Measurements from ENCODE around the gene PLXNA4.

The PLXNA4 gene

DNA sequence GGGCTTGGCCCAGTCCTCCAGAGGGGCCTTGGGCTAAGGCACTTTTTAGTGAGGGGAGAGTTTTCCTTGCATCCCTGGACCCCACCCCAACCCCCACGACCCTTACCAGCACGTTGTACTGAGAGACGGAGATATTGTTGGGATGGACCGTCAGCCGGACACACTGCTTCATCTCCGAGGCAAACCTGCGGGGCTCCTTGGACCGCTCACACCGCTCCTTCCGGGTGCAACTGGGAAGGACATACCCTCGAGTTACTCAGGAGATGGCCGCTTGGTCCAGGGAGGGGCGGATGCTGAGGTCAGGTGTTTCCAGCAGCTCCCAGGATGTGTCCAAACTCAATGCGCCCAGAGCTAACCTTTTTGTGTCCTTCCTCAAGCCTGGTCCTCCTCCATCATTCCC, 348.0 kb downstream of the PLXNA4 start:
- DNase-seq, result no peak

DNA sequence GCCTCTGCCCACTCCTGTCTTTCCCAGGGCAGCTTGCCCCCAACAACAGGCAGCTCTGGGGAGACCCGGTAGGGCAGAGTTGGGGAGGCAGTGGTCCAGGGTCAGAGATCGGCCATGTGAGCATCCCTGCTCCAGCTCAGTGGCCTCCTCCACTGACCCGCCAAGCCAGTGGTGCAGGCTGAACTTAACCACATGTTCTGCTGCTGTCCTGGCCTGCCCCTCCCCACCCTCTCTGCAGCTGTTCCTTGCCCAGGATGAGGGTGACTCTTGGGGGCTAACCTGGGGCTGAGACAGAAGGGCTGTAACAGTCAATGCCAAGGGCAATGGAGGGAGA, 349.3 kb downstream of the PLXNA4 start:
- DNase-seq, result no peak

DNA sequence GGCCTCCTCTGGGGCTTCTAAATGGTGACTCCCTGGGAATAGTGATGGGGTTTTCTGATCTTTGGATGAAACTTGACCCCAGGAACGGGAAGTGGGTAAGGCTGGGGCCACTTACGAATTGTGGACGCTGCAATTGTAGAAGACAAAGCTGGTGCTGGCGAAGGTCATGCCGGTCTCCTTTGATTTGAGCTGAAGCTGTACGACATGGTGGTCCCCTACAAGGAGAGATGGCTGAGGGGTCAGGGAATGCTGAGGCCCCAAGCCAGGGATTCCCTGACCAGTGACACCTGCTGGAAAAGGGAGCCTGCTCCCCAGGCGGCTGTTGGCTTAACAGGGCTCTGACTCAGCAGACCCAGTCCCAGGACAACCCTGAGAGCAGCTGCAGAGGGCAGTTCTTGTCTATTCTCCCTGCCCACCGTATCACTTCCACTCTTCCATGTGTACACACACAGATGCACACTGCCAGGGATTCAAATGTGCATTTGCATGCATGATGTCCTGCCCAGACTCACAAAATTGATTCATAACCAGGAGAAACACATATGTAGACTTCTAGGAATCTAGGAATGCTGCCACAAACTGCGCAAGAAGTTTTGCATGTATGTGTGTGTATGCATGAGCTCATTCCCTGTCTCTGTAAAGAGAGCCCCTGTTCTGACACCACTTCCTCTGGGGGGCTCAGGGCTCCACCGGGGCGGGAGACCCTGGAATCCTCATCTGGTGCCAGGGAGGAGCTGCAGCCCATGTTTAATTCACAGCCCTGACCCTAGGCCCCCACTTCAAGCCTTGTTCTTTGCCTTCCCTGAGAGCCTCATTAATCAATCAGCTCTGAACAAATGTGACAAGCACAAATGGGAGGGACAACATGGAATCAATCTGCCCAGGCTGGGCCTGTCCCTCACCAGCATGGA, 350.0 kb downstream of the PLXNA4 start:
- no peak for DNase-seq

DNA sequence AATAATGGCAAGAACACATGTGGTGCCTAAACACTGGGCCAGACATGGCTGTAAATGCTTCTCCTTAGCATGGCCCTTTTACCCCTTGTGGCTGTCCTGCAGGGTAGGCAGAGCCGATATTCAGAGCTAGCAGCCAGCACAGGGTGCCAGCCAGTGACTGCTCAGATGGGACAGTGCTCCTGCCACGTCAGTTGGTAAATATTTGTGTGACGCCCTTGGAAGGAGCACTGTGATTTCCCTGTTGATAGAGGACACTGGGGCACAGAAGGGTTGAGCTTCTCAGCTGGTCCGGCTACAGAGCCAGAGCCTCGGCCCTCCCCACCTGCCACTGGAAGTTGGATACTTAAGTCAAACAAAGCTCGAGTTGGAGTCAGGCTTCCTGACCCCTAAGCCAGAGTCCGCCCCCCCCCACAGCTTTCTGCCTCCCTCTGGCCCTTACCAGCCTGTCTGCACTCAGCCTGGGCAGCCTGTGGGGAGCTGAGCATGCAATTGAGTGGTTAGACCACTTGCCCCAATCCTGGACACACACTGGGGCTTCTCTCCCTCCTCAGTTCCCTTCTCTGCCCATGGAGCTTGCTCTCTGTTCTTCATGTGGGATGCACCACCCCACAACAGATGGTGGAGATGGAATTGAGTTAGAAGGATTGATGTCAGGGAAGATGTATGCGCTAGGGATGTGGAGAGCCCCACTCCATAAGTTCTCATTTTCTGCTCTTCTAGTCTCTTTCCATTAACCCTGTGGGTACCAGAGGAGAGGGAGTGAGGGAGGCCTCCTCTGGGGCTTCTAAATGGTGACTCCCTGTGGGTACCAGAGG, 350.8 kb downstream of the PLXNA4 start:
- no peak for DNase-seq

DNA sequence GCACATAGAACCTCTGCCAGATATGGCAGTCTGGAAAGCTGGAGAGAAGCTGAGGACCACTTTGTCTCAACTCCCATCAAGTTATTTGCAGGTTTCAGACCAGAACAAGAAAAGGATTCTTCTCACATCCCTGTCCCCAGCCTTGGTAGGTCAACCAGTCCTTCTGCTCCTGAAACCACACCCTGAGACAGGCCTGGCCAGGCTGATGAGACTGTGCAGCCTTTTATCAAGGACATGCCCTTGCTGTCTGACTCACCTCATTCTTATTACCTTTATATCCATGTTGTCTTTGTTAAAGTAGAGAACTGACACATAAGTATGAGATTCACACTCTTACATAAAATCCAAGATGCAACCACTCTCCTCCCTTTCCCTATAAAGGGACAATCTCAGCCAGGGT, 354.9 kb downstream of the PLXNA4 start:
- DNase-seq, result no peak

DNA sequence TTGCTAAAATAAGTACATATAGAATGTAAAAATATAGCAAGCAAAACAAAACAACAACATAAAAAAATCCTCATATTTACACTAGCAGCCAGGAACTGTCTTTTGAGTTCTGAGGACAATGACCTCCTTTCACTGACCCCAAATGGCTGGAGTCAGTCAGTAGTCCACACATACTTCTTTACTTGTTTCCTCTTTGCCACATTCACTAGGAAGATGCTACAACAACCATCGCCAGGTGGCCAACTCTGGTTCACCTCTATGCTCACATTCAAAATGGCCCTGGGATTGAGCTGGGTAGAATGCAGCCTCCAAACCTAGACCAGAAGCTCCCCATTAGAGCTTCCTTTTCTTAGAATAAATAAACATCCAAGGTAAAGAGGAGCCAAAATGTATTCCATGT, 356.2 kb downstream of the PLXNA4 start:
- no peak for DNase-seq

DNA sequence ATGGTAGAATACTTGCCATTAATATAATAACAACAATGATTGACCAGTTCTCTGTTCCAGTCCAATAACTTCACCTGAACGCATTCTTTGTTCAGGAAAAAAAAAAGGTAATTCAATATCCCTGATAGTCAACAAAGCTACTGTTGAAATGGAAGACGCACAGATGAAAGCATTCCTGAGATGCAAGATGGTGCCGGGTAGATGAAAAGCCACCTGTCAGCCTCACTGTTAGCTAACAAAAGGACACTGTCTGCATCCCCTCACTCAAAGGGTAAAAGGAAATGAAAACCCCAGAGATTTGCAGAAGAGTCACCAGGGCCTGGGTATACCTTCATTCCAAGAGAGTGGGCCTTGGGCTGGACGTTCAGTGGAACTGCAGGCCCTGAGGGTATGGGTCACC, 357.4 kb downstream of the PLXNA4 start:
- no peak for DNase-seq

DNA sequence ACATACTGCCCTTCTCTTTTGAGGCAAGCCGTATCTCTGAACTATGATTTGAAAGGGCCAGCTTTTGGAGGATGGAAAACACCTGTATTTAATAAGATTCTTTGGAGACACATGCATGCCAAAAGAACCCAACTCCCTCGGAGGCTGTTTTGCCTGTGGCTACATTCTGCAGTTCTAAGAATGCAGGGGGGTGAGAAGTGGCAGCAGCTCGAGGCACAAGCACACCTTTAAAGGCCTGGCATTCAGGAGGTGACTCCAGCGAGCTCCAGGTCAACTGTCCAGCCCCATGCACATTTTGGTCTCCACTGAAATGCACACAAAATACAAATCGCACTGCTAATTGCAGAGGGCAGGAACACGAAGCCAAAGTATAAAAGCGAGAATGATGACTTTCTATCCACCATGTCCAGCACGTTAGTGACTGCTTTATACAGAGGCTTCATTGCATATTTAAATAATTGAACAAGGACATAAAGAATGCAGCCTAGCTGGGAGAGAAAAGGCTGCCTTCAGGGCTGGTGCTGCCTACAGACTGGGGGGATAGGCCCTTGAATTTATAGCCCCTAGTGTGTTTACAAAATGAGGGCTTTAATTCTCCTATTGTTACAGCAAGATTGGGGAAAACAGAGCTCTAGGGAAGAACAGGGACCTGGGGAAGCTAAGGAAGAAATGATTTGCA, 359.3 kb downstream of the PLXNA4 start:
- DNase-seq, result no peak

DNA sequence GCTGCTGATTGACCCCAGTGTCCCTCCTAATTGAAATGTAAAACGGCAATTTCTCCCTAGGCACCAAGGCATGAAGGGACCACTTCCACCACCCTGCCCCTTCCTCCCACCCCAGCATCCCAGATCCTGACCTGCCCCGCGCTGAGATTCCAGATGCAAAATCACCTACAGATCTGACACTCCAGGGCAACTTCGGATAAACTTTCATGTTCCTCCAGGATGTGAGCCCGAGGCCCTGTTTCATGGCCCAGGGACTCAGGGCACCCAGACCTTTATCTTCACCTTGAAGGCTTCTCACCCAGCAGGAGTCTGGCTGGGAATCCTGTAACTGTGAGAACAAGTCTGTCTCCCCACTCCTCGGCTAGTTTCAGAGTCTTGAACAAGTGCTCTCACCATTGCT, 361.8 kb downstream of the PLXNA4 start:
- no peak for DNase-seq

DNA sequence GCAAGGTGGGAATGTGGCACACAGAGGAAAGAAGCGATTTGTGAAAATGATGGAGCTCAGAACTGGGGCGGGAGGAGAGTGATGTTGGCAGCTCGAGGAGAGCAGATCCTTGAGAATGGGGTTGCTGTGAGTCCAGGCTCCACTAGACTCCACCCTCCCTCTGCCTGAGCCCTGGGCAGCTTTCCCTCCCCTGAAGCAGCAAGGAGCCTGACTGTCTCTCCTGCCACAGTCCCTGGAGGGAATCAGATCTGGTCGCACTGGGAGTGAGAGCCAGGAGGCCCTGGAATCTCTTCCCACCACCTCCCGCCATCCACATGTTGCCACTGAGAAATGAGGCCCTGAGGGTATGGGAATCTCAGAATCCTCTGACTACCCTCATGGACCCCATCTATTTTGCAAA, 362.7 kb downstream of the PLXNA4 start:
- no peak for DNase-seq

DNA sequence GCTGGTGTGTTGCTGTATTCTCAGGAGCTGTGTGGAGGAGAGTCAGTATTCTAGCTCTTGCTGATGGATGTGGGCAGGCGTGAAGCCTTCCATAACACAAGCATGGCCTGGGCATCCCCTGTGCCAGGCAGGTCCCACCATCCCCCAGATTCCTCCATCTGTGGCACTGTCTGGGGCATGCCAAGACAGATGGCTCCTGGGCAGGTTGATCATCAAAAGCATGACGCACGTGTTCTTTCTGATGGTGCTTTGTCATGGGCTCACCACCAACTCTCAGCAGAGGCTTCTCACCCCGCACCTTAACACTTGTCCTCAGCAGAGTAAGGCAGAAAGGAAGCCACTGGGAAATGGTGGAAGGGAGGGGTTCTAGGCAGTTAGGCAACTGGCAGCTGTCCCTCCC, 364.3 kb downstream of the PLXNA4 start:
- no peak for DNase-seq

DNA sequence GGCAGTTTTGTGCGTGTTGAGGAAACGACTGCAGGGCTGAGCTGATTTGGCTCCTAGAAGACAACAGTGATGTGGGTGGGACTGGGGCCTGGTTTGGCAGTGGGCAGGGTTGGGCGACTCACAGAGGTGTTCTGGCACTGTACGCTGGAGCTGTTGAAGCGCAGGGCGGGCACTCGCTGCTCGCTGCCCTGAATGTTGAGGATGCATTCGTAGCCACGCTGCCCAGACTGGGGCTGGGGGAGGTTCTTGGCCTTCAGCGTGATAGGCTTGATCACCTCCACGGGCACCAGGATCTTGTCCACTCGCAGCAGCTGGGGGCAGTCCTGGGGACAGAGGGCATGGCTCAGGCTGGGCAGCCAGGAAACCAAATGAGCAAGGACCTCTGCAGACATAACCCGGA, 365.4 kb downstream of the PLXNA4 start:
- DNase-seq, result no peak

DNA sequence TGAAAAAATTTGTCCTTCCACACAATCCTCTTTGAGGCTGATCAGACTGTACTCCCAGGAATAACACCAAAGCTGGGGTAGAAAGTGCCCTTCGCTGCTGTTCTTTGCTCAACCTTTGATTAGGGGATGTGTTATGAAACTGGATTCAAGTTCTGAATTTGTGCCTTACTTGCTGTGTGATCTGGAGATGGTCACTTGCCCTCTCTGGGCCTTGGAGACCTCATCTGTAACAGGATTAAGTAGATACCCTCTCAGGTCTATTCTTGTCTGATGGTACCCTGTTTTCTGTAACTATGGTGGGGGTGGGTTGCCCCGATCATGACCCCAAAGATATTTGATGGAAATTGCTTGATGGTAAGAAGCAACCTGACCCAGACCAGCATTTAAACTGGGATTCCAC, 368.5 kb downstream of the PLXNA4 start:
- DNase-seq, result no peak

DNA sequence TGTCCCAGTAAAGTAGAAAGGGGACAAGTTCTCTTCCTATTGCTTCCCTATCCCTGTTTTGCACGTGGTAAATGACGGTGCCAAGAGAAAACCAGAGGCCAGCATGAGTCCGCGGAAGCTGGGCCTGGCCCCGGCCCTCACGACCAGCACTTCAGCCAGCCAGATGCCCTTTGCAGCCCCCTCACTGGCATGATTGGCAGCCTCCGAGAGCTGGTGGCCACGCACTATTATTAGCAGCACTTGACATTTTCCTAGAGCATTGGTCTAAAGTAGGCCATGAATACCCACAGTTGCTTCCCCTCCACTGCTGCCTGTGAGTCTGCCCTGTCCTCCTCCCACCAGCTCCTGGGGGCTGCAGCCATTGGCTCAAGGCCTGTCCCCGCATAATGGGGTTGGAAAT, 369.1 kb downstream of the PLXNA4 start:
- DNase-seq, result no peak

DNA sequence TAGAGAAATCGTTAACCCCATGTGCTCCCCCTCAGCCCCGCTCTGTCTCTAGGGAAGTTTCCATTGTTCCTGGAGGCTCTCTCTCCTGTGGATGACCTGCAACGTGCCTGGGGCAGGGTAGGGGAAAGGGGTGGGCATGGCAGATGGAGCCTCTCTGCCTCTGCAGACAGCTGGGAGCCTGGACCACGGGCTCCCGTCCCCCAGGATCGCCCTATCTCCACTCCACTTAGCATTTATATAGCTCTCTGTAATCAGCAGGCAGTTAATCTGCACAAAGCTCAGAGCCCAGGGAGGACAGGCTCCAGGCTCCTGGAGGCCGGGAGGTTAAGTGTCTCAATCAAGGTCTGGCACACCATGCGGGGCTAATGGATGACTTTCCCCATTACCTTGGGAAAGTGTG, 369.7 kb downstream of the PLXNA4 start:
- no peak for DNase-seq

DNA sequence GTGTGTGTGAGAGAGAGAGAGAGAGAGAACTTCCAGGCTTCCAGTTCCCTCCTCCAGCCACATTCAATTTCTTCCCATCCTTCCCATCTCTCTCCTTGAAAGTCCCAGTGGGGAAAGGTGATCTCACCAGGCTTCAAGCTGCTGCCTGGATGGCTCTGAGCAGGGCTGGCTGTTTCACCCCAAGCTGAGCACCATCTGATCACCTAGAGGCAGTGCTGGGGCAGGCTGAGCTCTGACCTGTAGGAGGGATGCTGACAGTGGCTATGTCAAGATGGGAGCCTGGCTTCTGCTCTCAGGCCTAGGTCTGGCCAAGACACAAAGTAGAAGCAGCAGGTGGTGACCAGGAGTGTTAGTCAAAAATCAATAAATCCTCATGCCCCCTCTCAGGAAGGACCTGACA, 370.8 kb downstream of the PLXNA4 start:
- no peak for DNase-seq

DNA sequence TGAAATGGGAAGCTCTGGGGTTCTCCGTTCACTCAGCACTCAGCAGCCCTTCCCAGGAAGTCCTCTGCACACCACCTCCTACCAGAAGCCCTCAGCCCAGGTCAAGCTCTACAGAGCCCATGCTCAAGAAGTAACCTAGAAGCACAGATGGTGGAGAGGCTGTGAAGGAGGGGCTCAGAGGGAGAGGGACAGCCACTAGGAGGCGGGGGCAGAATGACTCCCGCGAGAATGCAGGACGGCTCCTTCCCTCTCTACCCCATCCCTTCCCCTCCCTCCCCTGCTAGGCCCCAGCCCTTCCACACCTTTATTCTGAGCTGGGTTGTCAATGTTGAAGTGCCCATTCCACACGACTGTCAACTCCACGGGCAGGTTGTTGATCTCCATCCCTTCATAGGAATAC, 373.2 kb downstream of the PLXNA4 start:
- no peak for DNase-seq

DNA sequence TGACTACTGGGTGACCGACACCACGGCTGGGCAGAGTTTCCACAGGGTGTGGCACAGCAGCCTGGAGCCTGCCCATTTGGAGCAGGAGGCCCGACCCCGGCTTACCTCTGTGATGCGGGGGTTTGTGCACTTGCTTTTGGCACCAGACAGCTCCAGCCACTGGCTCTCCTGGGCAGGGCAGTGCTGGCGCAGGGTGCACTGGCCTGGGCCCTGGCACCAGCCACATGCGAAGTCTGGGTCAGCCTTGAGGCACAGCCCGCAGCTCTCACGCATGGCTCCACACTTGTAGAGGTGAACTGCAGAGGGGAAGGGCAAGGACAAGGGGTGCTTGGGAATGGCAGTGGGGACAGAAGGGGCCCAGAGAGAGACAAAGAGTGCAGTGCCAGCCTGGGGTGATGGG, 373.7 kb downstream of the PLXNA4 start:
- DNase-seq, result no peak

DNA sequence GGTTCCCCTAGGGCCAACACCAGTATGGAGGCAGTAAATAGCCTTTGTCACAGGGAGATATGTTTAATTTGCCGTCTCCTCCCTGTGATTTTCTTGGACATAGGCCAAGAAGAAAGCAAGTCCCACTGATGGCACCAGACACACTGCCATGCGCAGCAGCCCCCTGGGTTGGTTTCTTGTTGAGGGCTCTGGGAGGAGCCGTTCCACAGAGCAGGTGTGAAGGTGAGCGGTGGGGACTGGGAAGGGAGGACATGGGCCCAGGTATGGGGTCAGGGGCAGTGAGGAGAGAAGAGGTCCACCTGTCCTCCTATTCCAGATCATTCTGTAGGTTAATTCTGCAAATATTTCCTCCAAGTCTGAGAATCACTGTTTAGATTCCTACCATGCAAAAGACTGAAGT, 376.1 kb downstream of the PLXNA4 start:
- no peak for DNase-seq

DNA sequence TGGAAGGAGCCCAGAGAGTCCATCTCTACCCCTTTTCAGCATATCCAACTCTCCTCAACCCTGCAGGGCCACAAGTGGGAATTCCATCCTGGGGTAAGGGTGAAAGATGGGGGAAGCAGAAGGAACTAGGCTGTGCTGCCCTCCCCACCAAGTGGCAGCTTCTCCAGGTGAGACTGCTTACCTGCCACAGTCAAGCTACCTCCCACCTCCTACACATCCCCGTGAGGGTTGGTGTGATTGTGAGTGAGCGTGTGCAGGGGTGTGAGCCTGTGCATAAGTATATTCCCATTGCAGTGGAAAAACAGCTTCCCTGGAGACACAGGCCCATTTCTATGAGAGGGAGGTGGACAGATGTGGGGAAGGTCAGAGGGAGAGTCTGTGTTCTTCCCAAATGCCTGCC, 376.6 kb downstream of the PLXNA4 start:
- no peak for DNase-seq

DNA sequence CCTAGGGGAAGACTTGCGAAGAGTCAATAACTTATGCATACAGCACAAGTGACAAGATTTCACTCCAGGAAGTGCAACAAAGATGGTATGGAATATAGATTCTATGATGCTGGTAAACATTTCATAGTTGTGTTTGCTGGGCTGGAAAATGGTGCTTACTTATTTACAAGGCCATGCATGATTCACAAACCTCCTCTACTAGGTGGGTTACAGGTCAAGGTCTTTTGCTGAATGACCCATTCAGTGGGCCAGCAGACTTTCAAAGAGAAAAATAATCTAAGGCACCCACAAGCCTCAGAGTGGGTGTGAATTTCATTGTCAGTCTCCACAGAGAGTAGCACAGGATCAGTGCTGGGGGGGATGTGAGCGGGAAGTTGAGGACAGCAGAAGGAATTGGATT, 378.5 kb downstream of the PLXNA4 start:
- DNase-seq, result no peak

DNA sequence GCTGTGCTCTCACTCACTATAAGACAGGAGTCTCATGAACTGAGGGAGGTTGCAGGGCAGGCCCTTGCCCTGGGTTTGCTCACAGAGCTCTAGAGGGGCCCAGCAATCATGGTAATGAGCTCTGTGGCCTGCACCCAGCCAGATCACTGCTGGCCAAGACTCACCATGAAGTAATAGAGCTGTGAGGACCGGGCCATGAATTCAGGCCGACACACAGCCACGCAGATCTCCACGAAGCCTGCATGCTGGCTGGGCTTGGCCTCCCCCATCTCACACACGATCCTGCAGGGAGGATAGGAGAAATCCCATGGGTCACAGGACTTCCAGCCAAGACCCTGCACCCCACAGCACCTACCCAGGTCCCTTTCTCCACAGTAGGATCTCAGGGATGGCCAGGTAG, 382.4 kb downstream of the PLXNA4 start:
- DNase-seq, result no peak

DNA sequence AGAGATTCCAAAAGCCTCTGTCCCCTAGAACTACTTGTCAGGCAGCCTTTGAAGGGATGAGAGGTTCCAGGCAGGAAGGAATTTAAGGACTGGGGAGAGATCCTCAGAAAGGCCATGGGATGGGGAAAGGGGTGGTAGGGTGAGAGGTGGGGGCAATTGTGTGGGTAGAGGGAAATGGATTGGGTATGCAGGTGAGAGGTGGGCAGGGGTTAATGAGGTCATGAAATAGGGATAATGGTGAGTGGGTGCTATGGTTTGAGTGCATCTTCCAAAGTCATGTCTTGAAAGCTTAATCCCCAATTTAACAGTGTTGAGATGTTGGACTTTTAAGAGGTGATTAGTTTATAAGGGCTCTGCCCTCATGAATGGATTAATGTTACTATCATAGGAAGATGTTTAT, 383.5 kb downstream of the PLXNA4 start:
- DNase-seq, result no peak

DNA sequence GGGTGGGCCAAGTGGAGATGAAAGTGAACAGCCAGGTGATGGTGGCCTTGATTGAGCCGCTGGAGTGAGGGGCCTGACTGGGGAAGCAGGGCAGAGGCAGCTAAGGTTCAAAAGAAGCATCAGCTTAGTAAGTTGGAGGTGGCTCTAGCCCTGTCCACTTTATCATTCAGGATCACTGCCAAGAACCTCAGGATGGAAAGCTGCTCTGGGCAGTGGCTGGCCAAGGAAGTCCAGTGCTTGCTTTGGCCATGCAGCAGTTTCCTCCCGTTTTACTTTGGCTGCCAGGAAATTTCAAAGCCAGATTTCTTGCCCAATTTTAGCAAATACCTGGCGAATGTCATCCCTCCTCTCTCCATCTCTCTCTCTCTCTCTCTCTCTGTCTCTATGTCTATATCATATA, 384.9 kb downstream of the PLXNA4 start:
- no peak for DNase-seq
